Small intestine (tissue), 7 donors: Measurements from ENCODE around the gene IFNK. TPM values are rescaled to one million over a fixed set of nuclear protein-coding genes. Genes with fewer than 3 reads are reported as not detected.

Experiments used
- DNase-seq, 2 donors: peaks; one replicate each; pipeline versions ENCODE4 v3.0.0 to v3.0.0-alpha.2; 2013
- FAIRE-seq: peaks from 2 replicates; lab custom pipeline; 2012; peaks lifted over from hg19 to GRCh38; lab: Jason Lieb, UNC
- H3K27ac ChIP-seq, 3 donors: one replicate each; pipeline ENCODE4 v1.5.1; 2013; ENCODE audit warnings: low read length in 2 of 3, mild to moderate bottlenecking in 2 of 3, control low read depth in 1 of 3, inconsistent platforms in 1 of 3, low read depth in 1 of 3, moderate library complexity in 1 of 3
- H3K27me3 ChIP-seq, 3 donors: one replicate each; pipeline ENCODE4 v1.6.1; 2013; ENCODE audit warnings: low read length in 3 of 3, inconsistent platforms in 1 of 3; ENCODE audit not compliant: control insufficient read depth in 3 of 3, insufficient read depth in 3 of 3
- H3K36me3 ChIP-seq, 3 donors: one replicate each; pipeline ENCODE4 v1.6.1; 2013; ENCODE audit warnings: low read length in 3 of 3, inconsistent platforms in 1 of 3, low read depth in 1 of 3, mild to moderate bottlenecking in 1 of 3, moderate library complexity in 1 of 3; ENCODE audit not compliant: control insufficient read depth in 3 of 3, insufficient read depth in 2 of 3
- H3K4me1 ChIP-seq, 3 donors: one replicate each; pipeline ENCODE4 v1.6.1; 2013; ENCODE audit warnings: low read length in 2 of 3, inconsistent platforms in 1 of 3, low read depth in 1 of 3, mild to moderate bottlenecking in 1 of 3, moderate library complexity in 1 of 3; ENCODE audit not compliant: control insufficient read depth in 3 of 3, insufficient read depth in 2 of 3
- H3K4me3 ChIP-seq, 3 donors: one replicate each; pipeline ENCODE4 v1.5.1; 2013; ENCODE audit warnings: low read length in 3 of 3, control low read depth in 1 of 3, inconsistent platforms in 1 of 3, low read depth in 1 of 3, mild to moderate bottlenecking in 1 of 3, moderate library complexity in 1 of 3
- H3K9me3 ChIP-seq, 2 donors: one replicate each; pipeline ENCODE4 v1.6.1; 2013; ENCODE audit warnings: low read depth in 1 of 2, low read length in 1 of 2; ENCODE audit not compliant: control insufficient read depth in 2 of 2, insufficient read depth in 1 of 2
- WGBS, 3 donors: extraction: QIAGEN DNeasy Blood & Tissue Kit; methylation state at CpG; one replicate each; pipeline ENCODE4 v1.1.7; 2013; 5-methylcytosine and 5-hydroxymethylcytosine counted together
- polyA plus RNA-seq, 4 donors: library from polyadenylated mRNA; stranded (reverse) in 3 of 4; unstranded in 1 of 4; fragments of 200-250 nt in 3 of 4; fragments of 120-200 nt in 1 of 4; gene quantifications; one replicate each; pipeline versions ENCODE4 v1.2.1 to v1.2.3, GENCODE V29; 2013
- donor health status: healthy with polysubstance abuse.
- donor health status: control.
- donor health status: control.
- donor health status: Bipolar disorder and iron deficiency.
- donor health status: healthy.

IFNK gene
- polyA plus RNA-seq, 4 donors, result 0.07 TPM; not detected in 3

DNA sequence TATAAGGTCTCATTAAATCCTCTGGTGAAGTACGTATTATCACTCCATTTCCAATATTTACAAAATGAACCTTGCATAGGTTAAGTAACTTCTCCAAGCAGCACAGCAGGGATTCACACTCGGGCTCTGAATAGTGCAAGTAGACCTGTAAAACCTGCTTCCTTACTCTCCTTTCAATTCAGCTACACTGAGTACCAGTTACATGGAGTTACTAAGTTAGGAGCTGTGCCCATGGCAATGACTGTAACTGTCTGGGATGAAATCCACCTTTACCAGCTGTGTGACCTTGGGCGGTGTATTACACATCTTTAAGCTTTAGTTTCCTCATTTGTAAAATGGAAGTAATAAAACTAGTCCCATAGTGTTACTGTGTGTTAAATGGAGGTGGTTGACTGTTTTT lies 21.4 kb downstream of the IFNK start:
- no peaks in the 10 kb centered on the region for H3K27me3 ChIP-seq
- H3K4me3 ChIP-seq, result no peak overlapping the region
- DNase-seq (no peak), FAIRE-seq (no peak)
- no peak overlapping the region for H3K27ac ChIP-seq
- peaks cover 0 to 9% (median 2%) of the 10 kb centered on the region in 3 donors for H3K36me3 ChIP-seq
- H3K4me1 ChIP-seq, result no peaks in the 10 kb centered on the region
- WGBS, 3 donors, result 83 to 93% (median 85%) methylated on average over 3 of the region's 3 CpGs
- no peaks in the 10 kb centered on the region for H3K9me3 ChIP-seq

DNA sequence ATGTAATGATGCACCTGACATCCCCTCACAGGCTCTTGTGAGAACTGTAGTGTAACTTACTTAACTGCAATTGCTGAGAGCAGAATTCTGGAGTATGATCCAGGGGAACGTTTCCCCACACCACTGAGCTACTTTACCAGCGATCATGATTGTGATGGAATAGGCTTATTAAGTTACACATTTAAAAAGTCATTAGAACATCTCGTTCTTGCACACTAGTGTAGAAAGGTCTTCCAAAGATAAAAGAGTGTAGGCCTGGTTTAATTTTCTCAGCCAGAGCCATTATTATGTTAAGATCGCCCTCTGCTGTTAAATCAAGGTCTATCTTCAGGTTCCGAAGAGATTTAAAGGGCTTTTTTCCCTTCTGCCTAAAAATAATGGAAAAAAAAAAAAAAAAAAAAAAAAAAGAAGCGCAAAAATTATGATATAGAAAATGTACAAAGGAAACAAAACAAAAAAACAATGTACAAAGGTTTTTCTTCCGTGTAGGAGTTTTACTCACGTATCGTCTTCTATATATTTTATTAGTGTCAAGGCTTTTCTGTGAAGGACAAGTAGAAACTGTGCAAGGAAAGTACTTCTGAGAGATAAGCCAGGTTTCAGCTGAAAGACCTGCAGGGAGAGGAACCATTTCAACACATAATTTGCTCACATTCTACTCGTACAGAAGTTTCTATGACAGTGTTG lies 24.1 kb downstream of the IFNK start:
- Histone ChIP-seq H3K9me3 (no peaks in the 10 kb centered on the region), H3K4me1 (no peaks in the 10 kb centered on the region), H3K27ac (no peak overlapping the region), H3K27me3 (no peaks in the 10 kb centered on the region), H3K36me3 (peaks cover 0 to 12% (median 2%) of the 10 kb centered on the region in 3 donors), H3K4me3 (no peak overlapping the region)
- WGBS, 3 donors, result 43 to 52% (median 51%) methylated on average over 10 of the region's 10 CpGs
- DNase-seq (peak; percentile 59 to 65), FAIRE-seq (peak; percentile 83)

DNA sequence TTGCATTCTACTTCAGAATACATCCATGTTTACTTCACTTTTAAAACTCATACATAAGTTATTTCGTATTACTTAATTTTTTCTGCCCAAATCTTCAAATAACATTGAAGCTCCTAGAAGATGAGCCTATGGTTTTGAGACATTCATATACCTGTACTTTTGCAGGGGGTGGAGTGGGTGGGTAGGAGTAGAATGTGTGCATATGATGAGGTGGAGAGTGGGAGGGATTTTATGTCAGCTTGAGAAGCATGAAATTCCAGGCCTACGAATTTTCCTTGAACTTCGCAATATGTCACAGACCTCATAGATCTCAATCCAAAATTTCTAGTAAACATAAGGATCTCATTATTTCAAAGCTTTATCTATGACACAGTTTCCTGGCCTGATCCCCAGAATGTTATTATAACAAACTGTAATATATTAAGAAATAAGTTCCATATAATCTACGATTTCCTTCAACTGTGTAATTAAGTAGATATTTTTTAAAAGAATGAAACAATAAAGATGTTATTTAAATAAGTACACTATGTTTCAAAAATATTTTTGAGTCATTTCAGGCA lies 25.2 kb downstream of the IFNK start:
- WGBS, 3 donors, result 80 to 91% (median 89%) methylated on average over 4 of the region's 4 CpGs
- Histone ChIP-seq H3K27me3 (no peaks in the 10 kb centered on the region), H3K9me3 (no peaks in the 10 kb centered on the region), H3K27ac (no peak overlapping the region), H3K4me1 (no peaks in the 10 kb centered on the region), H3K4me3 (no peak overlapping the region), H3K36me3 (peaks cover 0 to 12% (median 2%) of the 10 kb centered on the region in 3 donors)
- no peak for DNase-seq
- FAIRE-seq, result peak; percentile 53

DNA sequence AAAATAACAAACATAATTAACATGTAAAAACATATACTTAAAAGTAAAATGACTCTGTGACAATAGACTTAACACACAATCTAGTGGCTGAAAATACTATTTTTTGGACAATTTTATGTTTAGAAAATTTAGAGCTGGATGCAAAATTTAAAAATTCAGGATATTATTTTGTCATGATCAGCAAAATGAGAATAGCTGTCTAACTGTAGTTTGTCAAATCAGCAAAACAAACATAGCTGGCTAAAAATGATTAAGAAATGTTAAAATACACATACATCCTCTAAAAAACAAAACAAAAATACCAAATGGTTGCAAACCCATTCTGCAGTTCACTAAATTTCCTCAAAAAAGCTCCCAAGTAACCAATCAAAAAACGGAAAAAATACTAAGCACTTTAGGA lies 30.6 kb downstream of the IFNK start:
- peaks cover 0 to 11% (median 2%) of the 10 kb centered on the region in 3 donors for H3K36me3 ChIP-seq
- no peaks in the 10 kb centered on the region for H3K27me3 ChIP-seq
- 92 to 97% (median 94%) methylated on average over 1 of the region's 1 CpG for WGBS, 3 donors
- H3K4me3 ChIP-seq, result no peak overlapping the region
- FAIRE-seq (peak; percentile 49), DNase-seq (no peak)
- no peak overlapping the region for H3K27ac ChIP-seq
- H3K9me3 ChIP-seq, result no peaks in the 10 kb centered on the region
- H3K4me1 ChIP-seq, result no peaks in the 10 kb centered on the region

DNA sequence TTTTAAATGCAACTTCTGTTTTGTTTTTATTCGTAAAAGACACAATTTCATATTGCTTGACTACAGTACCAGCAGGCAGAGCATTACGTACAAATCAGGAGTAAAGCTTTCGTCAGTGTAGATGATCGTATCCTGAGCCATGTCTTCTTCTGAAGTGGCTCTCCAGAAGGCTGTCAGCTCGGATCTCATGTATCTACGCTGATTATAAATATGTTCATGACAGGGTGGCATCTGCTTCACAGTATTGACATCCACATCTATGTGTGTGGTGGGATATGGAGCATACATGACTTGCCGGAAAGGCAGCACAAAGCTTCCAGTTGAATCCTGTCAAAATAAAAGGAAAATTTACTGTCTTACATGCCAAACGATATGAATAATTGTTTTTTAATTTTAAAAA lies 32.4 kb downstream of the IFNK start:
- H3K27me3 ChIP-seq, result no peaks in the 10 kb centered on the region
- no peaks in the 10 kb centered on the region for H3K9me3 ChIP-seq
- no peak for FAIRE-seq
- no peak overlapping the region for H3K27ac ChIP-seq
- no peaks in the 10 kb centered on the region for H3K4me1 ChIP-seq
- no peak for DNase-seq
- H3K36me3 ChIP-seq, result peaks cover 0 to 11% (median 3%) of the 10 kb centered on the region in 3 donors
- H3K4me3 ChIP-seq, result no peak overlapping the region
- WGBS, 3 donors, result 85 to 96% (median 95%) methylated on average over 8 of the region's 8 CpGs

DNA sequence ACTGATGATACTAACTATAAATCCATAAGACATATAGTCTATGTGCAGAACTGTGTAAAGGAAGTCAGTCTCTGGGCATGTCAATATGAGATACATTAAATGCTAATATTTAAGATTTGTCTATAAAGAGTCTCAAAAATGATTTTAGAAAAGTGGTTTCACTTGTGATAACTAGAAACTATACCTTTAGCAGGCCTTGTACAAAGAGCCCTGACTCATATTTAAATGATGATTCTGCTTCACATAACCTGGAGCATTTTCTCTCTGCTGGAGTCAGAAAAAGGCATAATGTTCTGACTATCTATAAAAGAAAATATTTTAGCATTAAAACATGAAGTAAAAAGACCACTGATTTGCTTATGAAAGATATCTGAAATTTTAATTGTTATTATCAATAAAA lies 34.2 kb downstream of the IFNK start:
- no peak for FAIRE-seq
- Histone ChIP-seq H3K4me1 (no peaks in the 10 kb centered on the region), H3K36me3 (peaks cover 0 to 6% (median 3%) of the 10 kb centered on the region in 3 donors), H3K27me3 (no peaks in the 10 kb centered on the region), H3K9me3 (no peaks in the 10 kb centered on the region), H3K27ac (no peak overlapping the region), H3K4me3 (no peak overlapping the region)
- DNase-seq, result no peak

DNA sequence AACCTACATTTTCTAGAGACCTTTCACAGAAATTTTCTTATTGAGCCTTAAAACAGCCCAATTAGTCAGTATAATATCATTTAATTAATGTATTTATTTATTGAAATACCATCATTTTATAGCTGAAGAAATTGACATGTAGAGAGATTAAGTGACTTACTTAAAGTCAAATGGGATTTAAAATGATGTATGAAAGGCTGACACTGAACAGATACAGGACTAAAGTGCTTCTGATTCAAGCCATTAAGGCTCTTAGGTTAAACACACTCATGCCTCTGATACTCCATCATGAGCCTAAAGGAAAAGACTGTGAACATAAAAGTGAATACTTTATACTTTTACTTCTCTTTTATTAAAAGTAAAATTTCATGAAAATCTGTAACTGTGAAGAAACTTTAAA lies 36.4 kb downstream of the IFNK start:
- peaks cover 0 to 5% (median 3%) of the 10 kb centered on the region in 3 donors for H3K36me3 ChIP-seq
- no peak for FAIRE-seq
- H3K4me1 ChIP-seq, result no peaks in the 10 kb centered on the region
- H3K27me3 ChIP-seq, result no peaks in the 10 kb centered on the region
- no peak for DNase-seq
- no peaks in the 10 kb centered on the region for H3K9me3 ChIP-seq
- no peak overlapping the region for H3K27ac ChIP-seq
- H3K4me3 ChIP-seq, result no peak overlapping the region

DNA sequence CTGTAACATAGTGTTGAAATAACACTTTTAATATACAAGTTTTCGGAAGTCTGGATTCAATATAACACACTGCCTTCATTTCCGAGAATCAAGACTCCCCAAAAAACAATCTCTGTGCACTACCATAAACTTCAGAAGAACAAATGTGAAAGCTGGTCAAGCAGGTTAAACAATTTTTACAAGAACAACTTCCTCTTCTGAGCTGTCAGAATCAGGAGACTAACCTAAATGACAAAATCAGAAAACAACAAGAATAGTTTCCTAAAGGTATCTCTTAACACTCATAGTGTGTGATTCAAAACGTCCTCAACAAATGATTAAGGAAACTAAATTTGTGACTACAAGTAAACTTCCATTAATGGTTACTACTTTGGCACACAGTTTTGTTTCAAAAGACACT lies 37.6 kb downstream of the IFNK start:
- DNase-seq (no peak), FAIRE-seq (no peak)
- Histone ChIP-seq H3K27me3 (no peaks in the 10 kb centered on the region), H3K36me3 (peaks cover 0 to 3% (median 0%) of the 10 kb centered on the region in 3 donors), H3K4me3 (no peak overlapping the region), H3K27ac (no peak overlapping the region), H3K4me1 (no peaks in the 10 kb centered on the region), H3K9me3 (no peaks in the 10 kb centered on the region)
- 57 to 69% (median 65%) methylated on average over 3 of the region's 3 CpGs for WGBS, 3 donors
